ENCODE data around the gene TMEM120B.

GRCh38 chr12:121795034-121795968, 82.7 kb downstream of the TMEM120B start:
- TF ChIP-seq ZNF518A (tag by site-specific recombination; conservative IDR thresholded peaks at IDR 0.05; ENCODE audit: low read depth): no peak
- no peak for TF ChIP-seq ZSCAN4 (tag by site-specific recombination; IDR thresholded peaks at IDR 0.05)
- TF ChIP-seq, protein P1, sequence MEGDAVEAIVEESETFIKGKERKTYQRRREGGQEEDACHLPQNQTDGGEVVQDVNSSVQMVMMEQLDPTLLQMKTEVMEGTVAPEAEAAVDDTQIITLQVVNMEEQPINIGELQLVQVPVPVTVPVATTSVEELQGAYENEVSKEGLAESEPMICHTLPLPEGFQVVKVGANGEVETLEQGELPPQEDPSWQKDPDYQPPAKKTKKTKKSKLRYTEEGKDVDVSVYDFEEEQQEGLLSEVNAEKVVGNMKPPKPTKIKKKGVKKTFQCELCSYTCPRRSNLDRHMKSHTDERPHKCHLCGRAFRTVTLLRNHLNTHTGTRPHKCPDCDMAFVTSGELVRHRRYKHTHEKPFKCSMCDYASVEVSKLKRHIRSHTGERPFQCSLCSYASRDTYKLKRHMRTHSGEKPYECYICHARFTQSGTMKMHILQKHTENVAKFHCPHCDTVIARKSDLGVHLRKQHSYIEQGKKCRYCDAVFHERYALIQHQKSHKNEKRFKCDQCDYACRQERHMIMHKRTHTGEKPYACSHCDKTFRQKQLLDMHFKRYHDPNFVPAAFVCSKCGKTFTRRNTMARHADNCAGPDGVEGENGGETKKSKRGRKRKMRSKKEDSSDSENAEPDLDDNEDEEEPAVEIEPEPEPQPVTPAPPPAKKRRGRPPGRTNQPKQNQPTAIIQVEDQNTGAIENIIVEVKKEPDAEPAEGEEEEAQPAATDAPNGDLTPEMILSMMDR (tag by site-specific recombination; IDR thresholded peaks at IDR 0.05): peak; percentile 92
- TF ChIP-seq, protein P2, sequence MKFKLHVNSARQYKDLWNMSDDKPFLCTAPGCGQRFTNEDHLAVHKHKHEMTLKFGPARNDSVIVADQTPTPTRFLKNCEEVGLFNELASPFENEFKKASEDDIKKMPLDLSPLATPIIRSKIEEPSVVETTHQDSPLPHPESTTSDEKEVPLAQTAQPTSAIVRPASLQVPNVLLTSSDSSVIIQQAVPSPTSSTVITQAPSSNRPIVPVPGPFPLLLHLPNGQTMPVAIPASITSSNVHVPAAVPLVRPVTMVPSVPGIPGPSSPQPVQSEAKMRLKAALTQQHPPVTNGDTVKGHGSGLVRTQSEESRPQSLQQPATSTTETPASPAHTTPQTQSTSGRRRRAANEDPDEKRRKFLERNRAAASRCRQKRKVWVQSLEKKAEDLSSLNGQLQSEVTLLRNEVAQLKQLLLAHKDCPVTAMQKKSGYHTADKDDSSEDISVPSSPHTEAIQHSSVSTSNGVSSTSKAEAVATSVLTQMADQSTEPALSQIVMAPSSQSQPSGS (tag by site-specific recombination; IDR thresholded peaks at IDR 0.05; ENCODE audit: low read depth): no peak
- TF ChIP-seq ZNF624 (tag by site-specific recombination; IDR thresholded peaks at IDR 0.05): no peak
- TF ChIP-seq ZNF26 (tag by site-specific recombination; IDR thresholded peaks at IDR 0.05): no peak
- no peak for TF ChIP-seq ZNF184 (tag by site-specific recombination; IDR thresholded peaks at IDR 0.05)
- no peak for TF ChIP-seq ZNF510 (tag by site-specific recombination; IDR thresholded peaks at IDR 0.05; ENCODE audit: insufficient replicate concordance)
- no peak for TF ChIP-seq PRDM2 (tag by site-specific recombination; IDR thresholded peaks at IDR 0.05; ENCODE audit: borderline replicate concordance)
- no peak for TF ChIP-seq ZNF274 (IDR thresholded peaks at IDR 0.05; ENCODE audit: low read length)
- no peak for TF ChIP-seq ZNF274 (tag by site-specific recombination; IDR thresholded peaks at IDR 0.05; ENCODE audit: borderline replicate concordance)
- TF ChIP-seq ZNF174 (tag by site-specific recombination; IDR thresholded peaks at IDR 0.05): no peak
- TF ChIP-seq ZNF677 (tag by site-specific recombination; IDR thresholded peaks at IDR 0.05): no peak
- no peak for TF ChIP-seq ZNF362 (tag by site-specific recombination; IDR thresholded peaks at IDR 0.05)

All from HEK293 (cell line).